Occipital lobe (tissue), 2 donors: Measurements from ENCODE around the gene INO80. TPM values are rescaled to one million over a fixed set of nuclear protein-coding genes. Genes with fewer than 3 reads are reported as not detected.

Source experiments
- DNase-seq: peaks from one replicate; lab custom pipeline; 2025; lab: John Stamatoyannopoulos, UW
- total RNA-seq: library from RNA; depleted of rRNA; stranded (reverse); fragments of >200 nt; gene quantifications from one replicate; pipeline ENCODE4 v1.2.3, GENCODE V29; 2014

INO80 gene
- total RNA-seq, 1 donor from 2014 or later, result 50.8 TPM

GRCh38 chr15:40999190-40999589 is 116.9 kb downstream of the INO80 start:
- no peak for DNase-seq

DNA sequence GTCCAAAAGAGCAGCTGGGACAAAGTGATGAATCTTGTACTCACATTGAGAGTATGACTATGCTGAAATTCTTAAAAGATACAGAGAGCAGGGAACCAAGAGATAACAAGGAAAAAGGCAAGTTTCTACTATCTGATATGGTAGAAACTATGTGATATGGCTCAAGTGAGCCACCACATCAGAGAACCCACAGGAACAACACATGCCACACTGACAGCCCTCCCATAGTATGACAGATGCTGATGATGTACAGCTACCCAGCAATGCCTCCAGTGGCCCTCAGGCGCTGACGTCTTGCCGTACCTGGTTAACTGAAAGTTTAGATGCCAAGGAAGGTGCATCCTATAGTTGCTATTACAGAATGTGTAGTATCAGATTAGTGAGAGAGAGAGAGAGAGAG is 120.4 kb downstream of the INO80 start:
- no peak for DNase-seq

- DNase-seq, result no peak
These were observed 123.3 kb downstream of the INO80 start for GRCh38 chr15:40992825-40993224.

- no peak for DNase-seq
These were observed 123.8 kb downstream of the INO80 start for GRCh38 chr15:40992241-40992741.

DNA sequence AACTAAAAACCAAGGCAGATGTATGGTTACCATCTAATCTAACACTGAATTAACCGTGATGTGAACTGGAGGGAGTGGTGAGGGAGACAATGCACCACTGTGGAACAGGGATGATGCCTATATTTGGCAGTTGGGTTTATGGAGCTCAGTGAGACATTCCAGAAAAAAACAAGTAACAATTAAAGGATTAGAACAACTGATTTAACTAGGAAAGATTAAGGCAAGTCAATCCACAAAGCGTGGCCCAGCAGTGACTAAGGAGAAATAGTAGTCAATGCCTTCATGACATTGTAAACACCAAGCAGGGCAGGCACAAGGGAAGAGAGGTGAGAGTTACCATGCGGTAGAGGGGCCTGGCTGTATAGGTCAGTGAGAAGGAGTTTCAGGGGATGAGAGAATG is 124.7 kb downstream of the INO80 start:
- no peak for DNase-seq

DNA sequence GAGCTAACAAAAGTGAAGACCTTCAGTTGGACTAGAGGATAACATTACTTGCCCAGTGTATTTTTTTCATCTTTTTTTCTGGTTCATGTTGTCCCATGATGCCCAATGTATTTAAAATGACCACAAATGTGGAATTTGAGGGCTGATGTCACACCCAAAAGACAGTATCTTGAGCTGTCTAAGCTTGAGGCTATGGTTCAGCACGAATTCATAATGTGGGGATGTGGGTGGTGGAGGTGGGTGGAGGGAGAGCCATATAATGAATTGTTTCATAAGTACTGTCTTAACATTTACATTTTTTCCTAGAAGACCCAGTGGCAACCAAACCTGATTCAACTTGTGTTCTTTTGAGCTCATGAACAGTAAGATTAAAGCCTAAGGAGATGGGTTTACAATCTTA is 125.3 kb downstream of the INO80 start:
- no peak for DNase-seq

- no peak for DNase-seq
These were observed 126.0 kb downstream of the INO80 start for GRCh38 chr15:40990080-40990479.

DNA sequence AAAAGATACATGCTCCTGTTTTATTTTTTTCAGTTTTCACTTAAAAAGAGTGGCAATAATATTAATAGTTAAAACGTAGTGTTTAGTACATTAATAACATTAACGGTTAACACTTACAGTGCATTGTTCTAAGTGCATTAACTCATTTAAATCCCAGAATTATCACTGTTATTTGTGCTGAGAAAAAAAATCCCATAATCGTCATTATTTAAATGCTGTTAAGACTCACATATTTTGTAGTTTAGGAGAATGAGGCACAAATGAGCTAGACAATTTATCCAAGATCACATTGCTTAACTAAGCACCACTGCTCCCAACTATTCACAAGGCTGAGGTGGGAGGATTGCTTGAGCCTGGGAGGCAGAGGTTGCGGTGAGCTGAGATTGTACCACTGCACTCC is 127.9 kb downstream of the INO80 start:
- DNase-seq, result no peak

DNA sequence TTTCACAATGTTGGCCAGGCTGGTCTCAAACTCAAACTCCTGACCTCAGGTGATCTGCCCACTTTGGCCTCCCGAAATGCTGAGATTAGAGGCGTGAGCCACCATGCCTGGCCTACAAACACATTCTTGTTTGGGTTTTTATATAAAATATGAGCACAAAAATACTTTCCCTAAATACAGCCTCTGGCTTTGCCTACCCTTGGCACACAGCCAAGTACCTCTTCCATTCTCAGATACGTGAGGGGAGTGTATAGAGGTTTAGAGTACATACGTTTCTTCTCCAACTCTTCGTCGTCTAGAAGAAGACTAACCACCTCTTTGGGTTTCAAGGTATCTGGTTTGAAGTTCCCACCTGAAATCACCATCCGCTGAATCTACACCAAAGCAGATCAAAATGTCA is 129.3 kb downstream of the INO80 start:
- no peak for DNase-seq

DNA sequence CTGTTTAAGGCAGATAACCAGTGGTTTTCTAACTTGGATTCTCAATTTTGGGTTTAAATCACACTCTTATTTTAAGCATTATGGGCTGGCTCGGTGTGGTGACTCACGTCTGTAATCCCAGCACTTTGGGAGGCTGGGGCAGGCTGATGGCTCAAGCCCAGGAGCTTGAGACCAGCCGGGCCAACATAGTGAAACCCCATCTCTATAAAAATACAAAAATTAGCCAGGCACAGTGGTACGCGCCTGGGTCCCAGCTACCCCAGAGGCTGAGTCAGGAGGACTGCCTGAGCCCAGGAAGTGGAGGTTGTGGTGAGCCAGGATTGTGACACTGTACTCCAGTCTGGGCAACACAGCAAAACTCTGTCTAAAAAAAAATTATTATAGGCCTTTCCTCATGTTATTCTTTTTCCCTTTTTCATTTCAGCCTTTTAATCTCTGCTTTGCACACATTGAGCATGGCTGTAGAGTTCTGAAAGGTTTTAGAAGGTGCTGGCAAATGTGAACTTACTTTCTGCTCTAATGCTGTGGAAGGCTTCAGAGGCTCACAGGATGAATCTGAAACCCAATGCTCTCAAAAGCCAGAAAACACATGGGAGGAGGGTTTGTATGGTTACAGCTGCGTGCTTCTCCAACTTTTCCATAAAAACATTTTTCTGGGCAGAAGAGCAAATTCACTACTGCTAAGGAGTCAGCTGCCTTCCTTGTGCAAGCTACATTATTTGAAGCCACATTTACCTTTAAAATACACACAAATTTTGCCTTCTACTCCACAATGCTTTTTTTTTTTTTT is 130.3 kb downstream of the INO80 start:
- no peak for DNase-seq

GRCh38 chr15:40984964-40985363 is 131.1 kb downstream of the INO80 start:
- no peak for DNase-seq

DNA sequence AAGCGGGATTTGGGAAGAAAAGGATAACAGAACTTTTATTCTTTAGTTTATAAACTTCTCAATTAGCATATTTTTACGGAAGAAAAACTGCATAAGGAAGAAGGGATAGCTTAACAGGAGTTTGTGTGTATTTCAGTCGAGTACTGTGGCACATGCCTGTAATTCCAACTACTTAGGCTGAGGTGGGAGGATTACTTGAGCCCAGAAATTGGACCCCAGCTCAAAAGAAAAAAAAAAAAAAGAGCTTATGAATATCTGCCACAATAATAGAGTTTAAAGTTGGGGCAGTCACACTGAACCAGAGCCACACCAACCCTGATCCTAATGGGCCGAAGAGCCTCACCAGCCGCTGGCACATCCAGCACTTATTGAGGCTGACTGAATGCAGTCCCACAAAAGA is 131.7 kb downstream of the INO80 start:
- DNase-seq, result no peak

GRCh38 chr15:40982855-40983254 is 133.2 kb downstream of the INO80 start:
- no peak for DNase-seq

DNA sequence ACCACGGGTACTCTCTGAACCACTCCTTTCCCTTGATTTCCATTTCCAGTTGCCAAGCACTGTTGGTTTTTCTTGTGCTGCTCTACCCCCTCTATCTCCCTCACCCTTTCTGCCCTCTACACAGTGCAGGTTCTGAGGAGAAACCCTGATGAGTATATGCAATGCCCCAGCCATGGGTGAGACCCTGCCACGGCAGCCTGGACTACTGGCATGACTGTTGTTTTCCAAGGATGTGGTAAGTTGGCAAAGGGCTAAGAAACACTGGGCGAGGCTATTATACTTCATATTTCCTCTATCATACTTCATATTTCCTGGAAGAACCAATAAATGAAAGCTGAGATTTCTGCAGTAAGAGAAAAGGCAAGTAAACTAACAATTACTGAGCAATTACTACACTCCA is 134.9 kb downstream of the INO80 start:
- DNase-seq, result no peak

- no peak for DNase-seq
These were observed 137.5 kb downstream of the INO80 start for GRCh38 chr15:40978562-40978961.

GRCh38 chr15:40978141-40978540 is 137.9 kb downstream of the INO80 start:
- DNase-seq, result no peak

GRCh38 chr15:40976819-40977218 is 139.3 kb downstream of the INO80 start:
- peak; percentile 15 for DNase-seq

DNA sequence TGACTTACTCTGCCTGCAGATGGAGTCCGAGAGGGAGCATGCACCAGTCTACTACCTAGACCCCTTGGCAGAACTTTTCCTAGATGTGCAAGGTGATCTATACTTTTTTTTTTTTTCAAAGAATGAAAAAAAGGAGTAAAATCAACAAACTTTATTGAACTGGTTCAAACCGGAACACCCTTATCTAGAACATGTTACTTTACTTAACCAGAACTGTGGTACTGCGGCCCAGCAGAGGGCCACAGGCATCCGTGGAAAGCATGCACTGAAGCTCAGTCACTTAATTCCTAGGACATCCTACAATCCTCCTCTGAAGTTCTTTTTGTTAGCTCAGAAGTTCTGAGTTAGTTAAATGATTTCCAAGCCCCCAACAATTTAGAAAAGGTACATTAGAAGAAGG is 141.2 kb downstream of the INO80 start:
- no peak for DNase-seq

DNA sequence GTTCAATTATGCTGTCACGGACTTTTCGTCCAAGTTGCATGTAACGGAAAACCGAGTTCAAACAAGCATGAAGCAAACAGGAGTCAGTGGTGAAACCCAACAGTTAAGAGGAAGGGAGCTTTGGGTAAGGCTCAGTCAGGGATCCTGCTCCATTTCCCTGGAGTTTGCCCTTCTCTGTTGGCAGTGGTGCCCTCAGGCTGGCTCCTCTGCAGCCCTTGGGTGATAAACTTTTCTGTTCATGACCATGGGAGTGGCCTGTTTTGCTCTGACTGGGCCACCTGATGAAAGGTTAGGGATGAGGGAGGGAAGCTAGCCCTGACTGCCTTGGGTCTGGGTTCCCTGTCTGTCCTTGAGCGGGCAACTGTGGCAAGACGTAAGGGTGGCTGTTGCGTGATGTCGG is 146.7 kb downstream of the INO80 start:
- no peak for DNase-seq

DNA sequence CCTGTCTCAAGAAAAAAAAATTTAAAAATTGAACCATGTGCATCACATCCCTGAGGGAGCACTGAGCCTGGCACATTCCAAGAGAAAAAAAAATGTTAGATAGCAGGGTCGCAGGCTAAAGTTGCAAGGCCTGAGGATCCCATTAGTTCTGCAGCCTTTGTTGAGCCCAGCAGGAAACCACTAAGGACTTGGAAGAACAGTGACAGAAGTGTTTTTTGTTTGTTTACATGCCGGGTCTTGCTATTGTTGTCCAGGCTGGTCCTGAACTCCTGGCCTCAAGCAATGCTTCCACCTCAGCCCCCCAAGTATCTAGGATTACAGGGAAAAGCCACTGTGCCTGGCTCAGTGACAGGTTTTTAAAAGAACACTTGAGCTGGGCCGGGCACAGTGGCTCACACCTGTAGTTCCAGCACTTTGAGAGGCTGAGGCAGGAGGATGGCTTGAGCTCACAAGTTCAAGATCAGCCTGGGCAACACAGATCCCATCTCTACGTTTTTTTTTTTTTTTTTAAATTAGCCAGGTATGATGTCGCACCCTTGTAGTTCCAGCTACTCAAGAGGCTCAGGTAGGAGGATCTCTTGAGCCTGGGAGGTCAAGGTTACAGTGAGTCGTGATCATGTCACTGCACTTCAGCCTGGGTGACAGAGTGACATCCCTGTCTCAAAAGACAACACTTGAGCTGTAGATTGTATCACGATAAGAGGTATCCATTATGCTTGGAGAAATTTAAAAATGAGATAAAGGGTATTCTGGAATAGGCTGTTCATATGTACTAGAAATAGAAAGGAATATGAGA is 147.6 kb downstream of the INO80 start:
- no peak for DNase-seq

GRCh38 chr15:40964634-40965033 is 151.4 kb downstream of the INO80 start:
- no peak for DNase-seq

DNA sequence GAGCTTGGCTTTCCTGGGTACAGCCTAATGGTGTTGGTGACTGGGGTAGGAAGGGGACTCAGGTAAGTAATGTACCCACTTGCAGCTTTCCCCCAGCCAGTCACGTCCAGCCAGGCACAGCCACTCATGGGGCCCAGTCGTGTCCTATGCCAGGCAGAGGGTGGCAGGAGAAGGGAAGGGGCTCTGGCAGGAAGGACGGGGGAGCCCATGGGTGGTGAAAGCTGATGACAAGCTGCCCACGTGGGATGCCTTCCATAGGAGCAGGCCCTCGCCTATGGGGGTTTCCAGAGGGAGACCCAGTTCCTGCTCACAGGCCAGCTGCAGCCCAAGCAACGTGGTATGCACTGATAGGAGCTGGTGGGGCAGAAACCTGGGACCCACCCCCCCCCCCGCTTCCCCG is 152.1 kb downstream of the INO80 start:
- no peak for DNase-seq

- DNase-seq, result no peak
These were observed 152.9 kb downstream of the INO80 start for GRCh38 chr15:40963201-40963600.
